A549 (cell line): ENCODE results near the gene TCF12.

ENCODE experiments used
- CEBPB ChIP-seq, 2 experiments: fragments of >200 bp in 1 of 2; sonication (Bioruptor Twin) in 1 of 2; formaldehyde crosslinking in 1 of 2; IDR thresholded peaks; 2 replicates each; pipeline ENCODE4 v1.6.1; 2012 to 2016
- EHMT2 ChIP-seq: fragments of 200-600 bp; sonication (generic); IDR thresholded peaks from 2 replicates; pipeline ENCODE4 v1.6.1; 2016; ENCODE audit warnings: antibody characterized with exemption, low read depth, mild to moderate bottlenecking, moderate library complexity
- POLR2A ChIP-seq: IDR thresholded peaks from 2 replicates; pipeline ENCODE4 v1.6.1; 2012; ENCODE audit warnings: mild to moderate bottlenecking, low read length
- POLR2AphosphoS2 ChIP-seq: conservative IDR thresholded peaks from 2 replicates; pipeline ENCODE4 v1.6.1; 2012; ENCODE audit warnings: low read length, improper control_type of control experiment, inconsistent platforms
- RAD21 ChIP-seq, 2 experiments: fragments of >200 bp in 1 of 2; sonication (Bioruptor Twin) in 1 of 2; formaldehyde crosslinking in 1 of 2; IDR thresholded peaks in 1 of 2; conservative IDR thresholded peaks in 1 of 2; 2 replicates in 1 of 2; 3 replicates in 1 of 2; pipeline ENCODE4 v1.6.1; 2012 to 2018; ENCODE audit warnings: inconsistent platforms in 1 of 2
- TF ChIP-seq, protein P1 (sequence below): fragments of >200 bp; sonication (Bioruptor Twin); formaldehyde crosslinking; IDR thresholded peaks from 3 replicates; pipeline ENCODE4 v1.5.1; 2016
- TF ChIP-seq, protein P2 (sequence below): fragments of 450-650 bp; IDR thresholded peaks from 2 replicates; pipeline ENCODE4 v1.6.1; 2014; ENCODE audit warnings: antibody characterized with exemption

GRCh38 chr15:57135800-57136199, 217.4 kb downstream of the TCF12 start:
- TF ChIP-seq EHMT2 = no peak
- no peak for TF ChIP-seq POLR2A
- TF ChIP-seq, protein P1, sequence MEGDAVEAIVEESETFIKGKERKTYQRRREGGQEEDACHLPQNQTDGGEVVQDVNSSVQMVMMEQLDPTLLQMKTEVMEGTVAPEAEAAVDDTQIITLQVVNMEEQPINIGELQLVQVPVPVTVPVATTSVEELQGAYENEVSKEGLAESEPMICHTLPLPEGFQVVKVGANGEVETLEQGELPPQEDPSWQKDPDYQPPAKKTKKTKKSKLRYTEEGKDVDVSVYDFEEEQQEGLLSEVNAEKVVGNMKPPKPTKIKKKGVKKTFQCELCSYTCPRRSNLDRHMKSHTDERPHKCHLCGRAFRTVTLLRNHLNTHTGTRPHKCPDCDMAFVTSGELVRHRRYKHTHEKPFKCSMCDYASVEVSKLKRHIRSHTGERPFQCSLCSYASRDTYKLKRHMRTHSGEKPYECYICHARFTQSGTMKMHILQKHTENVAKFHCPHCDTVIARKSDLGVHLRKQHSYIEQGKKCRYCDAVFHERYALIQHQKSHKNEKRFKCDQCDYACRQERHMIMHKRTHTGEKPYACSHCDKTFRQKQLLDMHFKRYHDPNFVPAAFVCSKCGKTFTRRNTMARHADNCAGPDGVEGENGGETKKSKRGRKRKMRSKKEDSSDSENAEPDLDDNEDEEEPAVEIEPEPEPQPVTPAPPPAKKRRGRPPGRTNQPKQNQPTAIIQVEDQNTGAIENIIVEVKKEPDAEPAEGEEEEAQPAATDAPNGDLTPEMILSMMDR = no peak
- TF ChIP-seq RAD21 (conservative IDR thresholded peaks at IDR 0.05 in 1 of 2, IDR thresholded peaks at IDR 0.05 in 1 of 2) = no peak
- TF ChIP-seq POLR2AphosphoS2 = no peak
- TF ChIP-seq, protein P2, sequence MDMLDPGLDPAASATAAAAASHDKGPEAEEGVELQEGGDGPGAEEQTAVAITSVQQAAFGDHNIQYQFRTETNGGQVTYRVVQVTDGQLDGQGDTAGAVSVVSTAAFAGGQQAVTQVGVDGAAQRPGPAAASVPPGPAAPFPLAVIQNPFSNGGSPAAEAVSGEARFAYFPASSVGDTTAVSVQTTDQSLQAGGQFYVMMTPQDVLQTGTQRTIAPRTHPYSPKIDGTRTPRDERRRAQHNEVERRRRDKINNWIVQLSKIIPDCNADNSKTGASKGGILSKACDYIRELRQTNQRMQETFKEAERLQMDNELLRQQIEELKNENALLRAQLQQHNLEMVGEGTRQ = no peak
- TF ChIP-seq CEBPB (IDR thresholded peaks at IDR 0.05) = no peak
